ENCODE measurements around the gene RIPOR3. TPM values are rescaled to one million over a fixed set of nuclear protein-coding genes. Genes with fewer than 3 reads are reported as not detected.
"Not testable (repeated sequence)": the region's sequence is repeated elsewhere in the genome, so short reads cannot be mapped to it uniquely, and the experiment has no call there.

The RIPOR3 gene
- total RNA-seq, 1 donor, result 32.6 TPM

DNA sequence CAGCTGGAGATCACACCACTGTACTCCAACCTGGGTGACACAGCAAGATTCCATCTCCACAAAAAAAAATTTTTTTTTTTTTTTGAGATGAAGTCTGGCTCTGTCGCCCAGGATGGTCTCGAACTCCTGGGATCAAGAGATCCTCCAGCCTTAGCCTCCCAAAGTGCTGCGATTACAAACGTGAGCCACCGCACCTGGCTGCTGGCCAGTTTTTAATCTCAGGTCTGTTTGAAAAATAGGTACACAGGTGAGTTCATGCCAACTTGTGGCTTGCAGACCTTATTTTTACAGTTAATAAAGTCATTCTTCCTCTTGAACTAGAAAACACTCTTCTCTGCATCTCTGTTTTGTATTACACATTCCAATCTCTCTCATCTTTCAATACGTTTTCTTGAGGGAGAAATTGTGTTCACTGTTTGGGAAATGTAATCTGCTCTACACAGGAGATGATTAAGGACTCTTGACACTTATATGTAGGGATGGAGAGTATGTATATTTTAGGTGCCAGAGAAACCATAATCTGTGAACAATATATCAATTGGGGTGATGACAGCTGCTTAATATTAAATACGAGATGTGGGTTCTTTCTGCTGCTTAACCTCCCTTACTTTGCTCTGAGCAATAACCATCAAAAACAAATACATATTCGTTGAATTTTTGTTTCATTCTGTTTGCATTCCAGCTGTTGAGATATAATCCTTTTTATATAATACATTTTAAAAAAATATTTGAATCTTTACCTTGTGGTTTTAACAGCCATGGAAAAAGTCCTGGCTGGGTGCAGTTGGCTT is 17.7 kb upstream of the RIPOR3 start:
- no peak for DNase-seq (ENCODE audit: low read depth in 2 of 3, low spot score in 2 of 3)

DNA sequence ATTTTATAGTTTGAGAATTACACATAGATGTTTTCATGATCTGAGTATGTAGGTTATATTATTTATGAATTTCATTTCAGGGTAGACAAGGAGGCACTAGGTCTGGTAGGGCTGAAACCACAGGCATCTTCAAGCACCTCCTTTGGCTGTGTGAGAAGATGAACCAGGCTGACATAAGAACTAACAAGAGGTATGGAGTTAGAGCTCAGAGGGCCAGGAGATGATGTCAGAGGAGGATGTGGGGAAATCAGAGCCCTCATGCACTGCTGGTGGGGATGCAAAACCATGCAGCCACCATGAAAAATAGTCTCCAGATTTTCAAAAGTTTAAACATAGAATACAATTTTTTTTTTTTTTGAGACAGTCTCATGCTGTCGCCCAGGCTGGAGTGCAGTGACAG is 13.6 kb upstream of the RIPOR3 start:
- DNase-seq (ENCODE audit: low read depth in 2 of 3, low spot score in 2 of 3), result no peak

DNA sequence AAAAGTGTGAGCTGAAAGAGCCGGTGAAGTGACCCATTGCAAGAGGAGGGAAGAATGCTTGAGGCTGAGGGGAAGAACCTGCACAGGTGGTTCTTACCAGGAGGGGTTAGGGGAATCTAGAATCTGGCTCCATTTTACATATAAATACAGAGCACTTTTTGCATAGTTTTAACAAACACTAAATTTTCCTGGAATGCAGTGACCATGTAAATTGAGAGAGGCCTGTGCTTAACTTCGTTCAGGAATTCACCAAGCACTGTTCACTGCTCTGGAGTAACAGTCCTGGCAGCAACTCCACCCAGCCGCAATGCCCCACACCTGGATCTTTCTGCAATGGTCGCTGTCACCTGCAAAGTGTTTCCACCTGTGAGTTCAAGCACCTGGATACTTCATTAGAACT is 13.2 kb upstream of the RIPOR3 start:
- no peak for DNase-seq (ENCODE audit: low read depth in 2 of 3, low spot score in 2 of 3)

DNA sequence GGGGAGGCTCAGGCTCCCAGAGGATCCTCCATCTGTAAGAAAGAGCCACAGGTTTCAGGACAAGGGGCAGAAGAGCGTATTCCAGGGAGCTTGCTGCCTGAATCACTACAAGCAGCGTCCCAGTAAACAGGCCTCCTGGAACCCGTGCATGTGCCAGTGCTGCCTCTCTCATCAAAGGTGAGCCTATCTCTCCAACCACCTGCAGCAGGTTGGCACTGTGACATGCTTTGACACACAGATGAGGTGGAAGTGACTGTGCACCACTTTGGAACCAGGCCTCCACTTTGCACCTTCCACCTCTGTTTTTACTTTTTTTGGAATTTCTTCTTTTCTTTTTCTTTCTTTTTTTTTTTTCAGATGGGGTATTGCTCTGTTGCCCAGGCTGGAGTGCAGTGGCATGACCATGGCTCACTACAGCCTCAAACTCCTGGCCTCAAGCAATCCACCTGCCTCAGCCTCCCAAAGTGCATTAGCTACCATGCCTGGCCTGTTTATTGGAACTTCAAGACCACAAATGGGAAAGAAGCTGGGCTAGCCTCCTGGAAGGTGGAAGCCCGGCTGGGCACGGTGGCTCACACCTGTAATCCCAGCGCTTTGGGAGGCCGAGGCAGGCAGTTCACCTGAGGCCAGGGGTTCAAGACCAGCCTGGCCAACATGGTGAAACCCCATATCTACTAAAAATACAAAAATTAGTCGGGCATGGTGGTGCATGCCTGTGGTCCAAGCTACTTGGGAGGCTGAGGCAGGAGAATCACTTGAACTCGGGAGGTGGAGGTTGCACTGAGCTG is 12.5 kb upstream of the RIPOR3 start:
- DNase-seq (ENCODE audit: low read depth in 2 of 3, low spot score in 2 of 3), result not testable (repeated sequence)

DNA sequence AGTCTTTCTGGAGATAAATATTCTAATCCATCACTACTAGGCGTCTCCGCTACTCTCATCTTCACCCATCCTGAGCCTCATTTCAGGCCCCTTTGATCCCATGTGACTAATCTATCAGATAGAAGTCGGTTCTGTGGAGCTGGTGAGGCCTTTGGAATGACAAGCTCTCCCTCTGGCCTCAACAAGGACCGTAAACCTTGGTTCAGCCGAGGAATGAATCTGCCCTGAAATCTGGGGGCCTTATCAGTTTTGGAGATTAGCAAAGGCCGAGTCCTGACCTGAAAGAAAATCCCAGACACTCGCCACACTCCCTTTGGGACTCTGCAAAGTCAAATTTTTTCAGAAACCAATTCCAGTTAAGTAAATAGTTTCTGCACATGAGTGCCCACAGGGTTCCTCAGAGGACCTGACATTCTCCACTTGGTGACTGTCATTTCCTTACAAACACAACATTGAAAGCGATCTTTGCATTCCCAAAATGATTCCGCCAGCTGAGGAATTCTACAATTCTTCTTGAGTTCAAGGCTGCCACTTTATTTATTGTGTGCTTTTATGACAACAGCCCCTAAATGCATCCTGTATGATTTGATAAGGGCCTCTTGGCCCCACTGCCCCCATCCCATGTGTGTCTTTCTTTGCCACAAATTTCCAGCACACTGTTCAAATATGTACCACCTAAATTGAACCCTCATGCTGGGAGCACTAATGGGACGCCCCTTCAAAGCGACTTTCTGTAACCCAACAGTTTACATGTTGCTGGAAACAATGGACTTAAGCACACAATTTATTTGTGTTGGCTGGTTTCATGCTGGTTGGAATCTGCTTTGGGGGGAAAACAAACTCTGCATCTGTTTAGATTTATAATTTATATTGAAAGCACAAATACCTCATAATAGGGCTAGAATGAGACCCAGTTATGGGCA is 10.0 kb upstream of the RIPOR3 start:
- no peak for DNase-seq (ENCODE audit: low read depth in 2 of 3, low spot score in 2 of 3)

DNA sequence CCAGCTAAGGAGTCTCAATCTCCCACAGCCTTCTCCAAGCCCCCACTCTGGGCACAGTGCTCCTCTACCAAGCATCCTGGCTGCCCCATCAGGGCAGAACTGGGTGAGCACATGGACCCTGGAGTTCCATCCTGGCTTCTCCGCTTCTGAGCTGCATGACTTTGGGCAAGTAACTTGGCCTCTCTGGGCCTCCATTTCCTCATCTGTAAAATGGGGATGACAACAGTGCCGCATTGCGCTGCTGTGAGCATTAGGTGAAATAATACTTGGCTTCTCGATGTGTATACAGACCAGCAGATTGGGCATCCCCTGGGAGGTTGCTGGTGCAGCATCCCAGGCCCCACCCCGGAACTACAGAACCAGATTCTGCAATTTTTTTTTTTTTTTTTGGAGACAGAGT is 8.3 kb upstream of the RIPOR3 start:
- DNase-seq (ENCODE audit: low read depth in 2 of 3, low spot score in 2 of 3), result no peak

DNA sequence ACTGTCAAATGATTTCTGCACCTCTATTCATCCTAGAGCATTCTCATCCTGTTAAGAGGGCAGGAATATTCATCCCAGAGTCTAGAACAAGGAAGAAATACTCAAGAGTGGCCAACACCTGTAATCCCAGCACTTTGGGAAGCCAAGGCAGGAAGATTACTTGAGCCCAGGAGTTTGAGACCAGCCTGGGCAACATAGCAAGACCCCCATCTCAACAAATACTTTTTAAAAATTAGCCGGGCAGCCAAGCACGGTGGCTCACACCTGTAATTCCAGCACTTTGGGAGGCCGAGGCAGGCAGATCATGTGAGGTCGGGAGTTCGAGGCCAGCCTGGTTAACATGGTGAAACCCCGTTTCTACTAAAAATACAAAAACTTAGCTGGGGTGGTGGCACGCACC is 6.9 kb upstream of the RIPOR3 start:
- DNase-seq (ENCODE audit: low read depth in 2 of 3, low spot score in 2 of 3), result not testable (repeated sequence)

DNA sequence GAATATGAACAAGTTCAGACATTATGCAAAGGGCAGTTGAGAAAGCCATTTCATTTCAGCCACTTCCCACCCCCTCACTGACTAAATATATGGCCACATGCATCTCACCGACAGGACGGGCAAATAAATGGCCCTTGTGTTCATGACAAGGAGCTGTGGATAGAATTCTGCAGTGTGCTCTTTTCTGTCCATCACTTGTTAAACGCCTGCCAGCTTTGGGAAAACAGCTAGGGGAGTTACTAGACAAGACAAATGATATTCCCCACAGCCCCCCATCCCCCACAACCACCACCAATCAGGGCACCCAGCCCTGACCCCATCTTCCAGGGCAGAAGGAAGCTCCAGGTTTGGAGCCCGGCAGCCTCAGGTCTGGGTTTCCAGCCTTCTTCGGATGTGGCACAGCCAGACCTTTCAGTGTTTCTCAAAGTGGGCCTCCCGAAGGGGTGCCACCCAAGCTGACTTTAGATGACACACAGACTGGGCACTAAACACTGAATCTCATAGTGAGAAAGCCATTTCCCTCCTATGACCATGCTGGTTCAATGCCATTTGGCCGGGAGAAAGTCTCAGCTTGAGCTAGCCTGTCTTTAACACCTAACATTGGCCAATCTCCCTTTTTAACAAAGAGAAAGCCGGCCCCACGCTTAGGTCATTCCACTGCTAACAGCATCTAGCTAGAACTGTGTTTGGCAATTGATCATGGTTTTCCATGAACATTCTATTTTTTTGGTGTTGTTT is 4.0 kb upstream of the RIPOR3 start:
- DNase-seq (ENCODE audit: low read depth in 2 of 3, low spot score in 2 of 3), result no peak

DNA sequence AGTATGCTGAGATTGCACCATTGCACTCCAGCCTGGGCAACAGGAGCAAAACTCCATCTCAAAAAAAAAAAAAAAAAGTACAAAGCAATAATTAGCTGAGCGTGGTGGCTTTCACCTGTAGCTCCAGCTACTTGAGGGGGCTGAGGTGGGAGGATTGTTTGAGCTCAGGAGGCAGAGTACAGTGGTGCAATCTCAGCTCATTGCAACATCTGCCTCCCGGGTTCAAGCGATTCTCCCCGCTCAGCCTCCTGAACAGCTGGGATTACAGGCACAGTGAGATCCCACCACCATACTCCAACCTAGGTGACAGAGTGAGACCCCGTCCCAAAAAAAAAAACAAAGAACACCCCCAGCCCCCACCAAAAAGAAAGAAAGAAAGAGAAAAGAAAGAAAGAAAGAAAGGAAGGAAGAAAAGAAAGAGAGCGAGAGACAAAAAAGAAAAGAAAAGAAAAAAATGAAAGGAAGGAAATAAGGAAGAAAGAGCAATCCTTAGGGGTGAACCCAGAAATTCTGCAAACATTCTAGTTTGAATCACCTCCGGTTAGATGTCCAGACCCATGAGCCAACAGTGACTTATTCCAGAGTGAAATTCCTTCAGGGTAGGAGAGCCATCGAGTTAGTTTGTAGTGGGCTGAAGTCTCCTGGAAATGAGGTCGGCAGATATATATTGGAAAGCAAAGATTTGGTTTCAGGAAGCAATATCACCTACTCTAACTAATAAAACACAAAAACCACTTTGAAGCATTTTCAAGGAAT is 3.2 kb upstream of the RIPOR3 start:
- DNase-seq (ENCODE audit: low read depth in 2 of 3, low spot score in 2 of 3), result no peak

DNA sequence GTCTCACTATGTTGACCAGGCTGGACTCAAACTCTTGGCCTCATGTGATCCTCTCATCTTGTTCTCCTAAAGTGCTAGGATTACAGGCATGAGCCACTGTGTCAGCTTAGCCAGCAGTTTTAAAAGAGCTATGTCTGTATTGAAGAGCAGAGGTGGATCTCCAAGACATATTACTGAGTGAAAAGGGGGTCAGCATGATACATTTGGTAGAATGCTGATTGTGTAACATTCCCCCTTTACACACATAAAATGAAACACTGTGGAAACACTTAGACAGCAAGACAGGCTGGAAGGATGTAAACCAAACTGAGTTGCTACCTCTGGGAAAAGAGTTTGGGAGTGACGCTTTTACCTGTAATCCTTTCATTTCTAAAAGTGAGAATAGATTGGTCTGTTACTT is 1.7 kb upstream of the RIPOR3 start:
- DNase-seq (ENCODE audit: low read depth in 2 of 3, low spot score in 2 of 3), result no peak

DNA sequence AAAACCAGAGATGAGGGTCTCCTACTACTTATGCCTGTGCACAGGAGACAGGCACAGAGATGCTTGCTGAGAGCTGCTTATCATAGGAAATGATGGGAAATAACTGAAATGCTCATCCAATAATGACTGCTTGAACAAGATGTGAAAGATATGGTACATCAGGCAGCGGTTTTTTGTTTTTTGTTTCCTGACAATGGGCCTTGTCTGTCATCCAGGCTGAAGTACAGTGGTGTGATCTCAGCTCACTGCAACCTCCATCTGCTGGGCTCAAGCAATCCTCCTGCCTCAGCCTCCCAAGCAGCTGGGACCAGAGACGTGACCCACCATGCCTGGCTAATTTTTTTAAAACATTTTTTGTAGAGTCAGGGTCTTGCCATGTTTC is 1.2 kb upstream of the RIPOR3 start:
- DNase-seq (ENCODE audit: low read depth in 2 of 3, low spot score in 2 of 3), result no peak

DNA sequence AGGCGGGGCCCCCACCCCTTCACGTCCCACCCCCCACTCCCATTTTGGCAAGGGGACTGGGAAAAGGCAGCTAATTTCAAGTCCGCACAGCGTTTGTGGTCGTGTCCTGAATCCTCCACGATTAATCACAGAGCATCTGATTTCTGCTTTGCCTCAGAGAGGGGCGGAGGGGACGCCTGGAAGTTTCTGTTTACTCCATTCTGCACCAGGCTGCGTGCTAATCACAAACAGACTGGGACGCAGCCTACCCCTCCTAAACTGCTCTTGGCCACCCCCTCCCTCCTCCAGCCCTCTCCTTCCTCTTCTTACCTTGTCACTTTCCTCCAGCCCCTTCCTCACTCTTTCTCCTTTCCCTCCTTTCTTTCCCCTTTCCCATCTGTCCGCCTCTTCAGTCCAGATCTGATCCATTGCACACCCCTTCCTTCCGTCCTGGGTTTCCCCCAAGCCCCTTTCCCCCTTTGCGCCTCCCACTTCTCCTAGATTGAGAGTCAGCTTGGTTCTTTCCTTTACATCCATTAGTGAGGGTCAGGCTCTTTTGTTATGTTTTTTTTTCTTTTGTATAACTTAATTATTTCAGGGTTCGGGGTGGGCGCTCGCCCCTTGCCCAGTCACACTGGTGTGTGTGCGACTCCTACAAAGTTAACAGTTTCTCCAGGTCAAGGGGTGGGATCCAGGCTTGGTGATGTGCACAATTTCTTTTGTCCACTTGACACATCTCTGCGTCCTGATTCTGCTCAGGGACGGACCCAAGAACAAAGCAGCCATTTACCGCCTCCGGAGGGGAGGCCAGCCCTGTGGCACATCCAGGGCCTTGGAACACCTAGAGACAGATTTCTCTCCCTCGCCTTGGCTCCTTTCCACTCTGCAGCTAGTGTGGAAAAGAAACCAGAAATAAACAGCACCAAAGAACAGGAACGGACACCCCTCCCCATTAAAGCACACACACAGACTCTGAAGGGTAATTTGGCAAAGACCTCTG is 520 bp upstream of the RIPOR3 start:
- peak in 2 of 3 donors; percentile 67 to 68 for DNase-seq (ENCODE audit: low read depth in 2 of 3, low spot score in 2 of 3)

DNA sequence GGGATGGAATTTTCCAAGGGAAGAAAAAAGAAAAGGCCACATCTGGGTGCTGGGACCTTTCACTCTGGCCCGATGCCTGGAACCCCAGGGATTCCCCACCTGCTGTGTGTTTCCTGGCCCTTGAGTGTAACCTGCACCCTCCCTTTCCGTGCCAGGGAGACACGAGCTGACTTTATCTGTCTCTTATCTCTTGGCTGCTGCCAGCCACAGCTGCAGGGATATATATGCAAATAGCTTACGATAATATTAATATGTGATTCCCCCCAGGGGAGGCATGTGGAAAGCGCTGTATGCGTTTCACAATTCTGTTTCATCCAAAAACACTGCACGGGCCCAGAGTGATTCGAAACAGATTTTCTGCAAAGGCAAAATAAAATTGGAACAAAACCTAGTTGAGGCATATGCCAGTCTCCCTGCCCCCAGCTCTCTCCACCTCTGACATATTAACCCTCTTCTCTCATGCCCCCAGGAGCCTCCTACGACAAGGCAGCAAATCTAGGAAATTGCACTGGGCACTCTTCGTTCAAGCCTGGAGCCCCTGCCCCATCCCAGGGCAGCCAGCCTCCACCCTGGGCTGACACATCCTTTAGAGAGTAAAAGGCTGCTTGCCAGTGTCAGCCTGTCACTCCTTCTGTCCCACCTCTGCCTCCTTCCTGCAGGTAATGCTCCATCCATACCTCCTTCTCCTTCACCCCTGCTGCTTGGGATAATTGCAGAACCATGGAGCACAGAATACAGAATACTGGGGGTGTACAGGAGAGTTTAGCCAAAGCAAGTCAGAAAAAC is 1.3 kb downstream of the RIPOR3 start:
- peak in 2 of 3 donors; percentile 16 to 17 for DNase-seq (ENCODE audit: low read depth in 2 of 3, low spot score in 2 of 3)

DNA sequence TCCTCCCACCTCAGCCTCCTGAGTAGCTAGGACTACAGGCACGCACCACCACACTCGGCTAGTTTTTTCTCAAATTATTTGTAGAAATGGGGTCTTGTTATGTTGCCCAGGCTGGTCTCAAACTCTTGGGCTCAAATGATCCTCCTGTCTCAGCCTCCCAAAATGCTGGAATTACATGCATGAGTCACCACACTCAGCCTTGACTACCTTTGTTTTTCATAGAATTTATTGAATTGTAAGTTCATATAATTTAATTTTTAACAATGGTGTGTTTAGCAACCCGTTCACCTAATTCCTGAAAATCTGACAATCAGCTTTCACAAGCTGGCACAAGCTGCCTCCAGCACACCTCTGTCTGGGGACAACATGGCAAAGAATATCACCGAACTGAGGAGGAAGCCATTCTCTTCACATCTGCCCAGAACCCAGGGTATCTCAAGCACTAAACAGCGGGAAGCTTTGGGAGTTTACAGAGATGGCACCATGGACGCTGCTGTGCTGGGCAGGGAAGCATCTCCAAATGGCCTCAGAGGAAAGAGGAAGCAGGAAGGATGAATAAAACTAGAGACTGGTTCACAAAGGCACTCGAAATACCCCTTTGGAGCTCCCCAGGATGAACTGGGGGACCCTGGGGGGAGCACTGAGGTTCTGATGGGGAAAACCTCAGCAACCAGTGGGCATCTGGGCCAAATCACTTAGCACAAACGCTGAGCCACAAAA is 2.9 kb downstream of the RIPOR3 start:
- DNase-seq (ENCODE audit: low read depth in 2 of 3, low spot score in 2 of 3), result no peak

DNA sequence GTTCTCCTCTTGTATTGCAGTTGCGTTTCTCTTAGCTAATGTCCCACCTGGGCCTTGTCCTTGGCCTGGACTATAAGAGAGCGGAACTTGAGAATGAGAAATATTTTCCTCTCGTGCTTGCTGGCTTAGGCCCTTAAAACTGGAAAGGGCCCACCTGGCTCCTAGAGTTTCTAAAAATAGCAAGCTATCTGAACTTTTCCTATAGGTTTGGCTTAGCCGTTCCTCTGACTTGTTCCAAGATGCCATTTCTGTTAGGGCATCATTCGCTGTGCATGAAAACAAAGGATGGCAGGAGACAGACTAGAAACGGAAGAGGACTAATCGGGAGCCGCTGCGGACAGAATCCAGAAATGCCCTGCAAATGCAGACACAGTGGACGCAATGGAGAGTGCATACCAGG is 4.5 kb downstream of the RIPOR3 start:
- no peak for DNase-seq (ENCODE audit: low read depth in 2 of 3, low spot score in 2 of 3)

DNA sequence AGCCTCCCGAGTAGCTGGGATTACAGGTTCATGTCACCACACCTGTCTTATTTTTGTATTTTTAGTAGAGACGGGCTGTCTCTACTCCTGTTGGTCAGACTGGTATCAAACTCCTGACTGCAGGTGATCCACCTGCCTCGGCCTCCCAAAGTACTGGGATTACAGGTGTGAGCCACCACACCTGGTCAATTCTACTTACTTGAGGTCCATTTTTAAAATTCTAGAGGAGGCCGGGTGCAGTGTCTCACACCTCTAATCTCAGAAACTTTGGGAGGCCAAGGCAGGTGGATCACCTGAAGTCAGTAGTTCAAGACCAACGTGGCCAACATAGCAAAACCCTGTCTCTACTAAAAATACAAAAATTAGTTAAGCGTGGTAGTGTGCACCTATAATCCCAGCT is 7.8 kb downstream of the RIPOR3 start:
- DNase-seq (ENCODE audit: low read depth in 2 of 3, low spot score in 2 of 3), result no peak

DNA sequence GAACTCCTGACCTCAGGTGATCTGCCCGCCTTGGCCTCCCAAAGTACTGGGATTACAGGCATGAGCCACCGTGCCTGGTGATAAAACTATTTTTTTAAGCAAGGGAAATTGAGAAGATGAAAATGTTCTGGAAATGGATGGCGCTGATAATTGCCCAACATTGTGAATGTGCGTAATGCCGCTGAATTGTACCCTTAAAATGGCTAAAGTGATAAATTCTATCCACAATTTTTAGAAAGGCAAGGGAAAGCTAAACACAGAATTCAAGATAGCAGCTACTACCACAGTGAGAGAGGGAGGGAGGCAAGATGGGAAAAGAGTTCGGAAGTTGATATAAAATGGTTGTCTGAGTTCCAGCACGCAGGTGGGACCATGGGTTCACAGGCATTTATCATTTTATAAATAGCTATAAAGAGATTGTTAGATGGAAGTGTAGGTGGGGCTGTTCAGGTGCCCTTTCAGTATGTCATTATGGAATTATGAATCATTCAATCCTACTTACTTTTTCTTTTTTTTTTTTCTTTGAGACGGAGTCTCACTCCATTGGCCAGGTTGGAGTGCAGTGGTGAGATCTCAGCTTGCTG is 8.3 kb downstream of the RIPOR3 start:
- DNase-seq (ENCODE audit: low read depth in 2 of 3, low spot score in 2 of 3), result no peak

Measured in hematopoietic multipotent progenitor cell (in vitro differentiated cells).